ENCODE measurements around the gene TGFBR3L.

DNA sequence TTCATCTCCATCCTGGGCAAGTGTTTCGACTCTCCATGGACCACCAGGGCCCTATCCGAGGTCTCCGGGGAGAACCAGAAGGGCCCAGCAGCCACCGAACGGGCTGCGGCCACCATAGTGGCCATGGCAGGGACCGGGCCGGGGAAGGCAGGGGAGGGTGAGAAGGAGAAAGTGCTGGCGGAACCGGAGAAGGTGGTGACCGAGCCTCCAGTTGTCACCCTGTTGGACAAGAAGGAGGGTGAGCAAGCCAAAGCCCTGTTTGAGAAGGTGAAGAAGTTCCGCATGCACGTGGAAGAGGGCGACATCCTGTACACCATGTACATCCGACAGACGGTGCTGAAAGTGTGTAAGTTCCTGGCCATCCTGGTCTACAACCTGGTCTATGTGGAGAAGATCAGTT, 15.7 kb upstream of the TGFBR3L start:
- TF ChIP-seq, protein P1, sequence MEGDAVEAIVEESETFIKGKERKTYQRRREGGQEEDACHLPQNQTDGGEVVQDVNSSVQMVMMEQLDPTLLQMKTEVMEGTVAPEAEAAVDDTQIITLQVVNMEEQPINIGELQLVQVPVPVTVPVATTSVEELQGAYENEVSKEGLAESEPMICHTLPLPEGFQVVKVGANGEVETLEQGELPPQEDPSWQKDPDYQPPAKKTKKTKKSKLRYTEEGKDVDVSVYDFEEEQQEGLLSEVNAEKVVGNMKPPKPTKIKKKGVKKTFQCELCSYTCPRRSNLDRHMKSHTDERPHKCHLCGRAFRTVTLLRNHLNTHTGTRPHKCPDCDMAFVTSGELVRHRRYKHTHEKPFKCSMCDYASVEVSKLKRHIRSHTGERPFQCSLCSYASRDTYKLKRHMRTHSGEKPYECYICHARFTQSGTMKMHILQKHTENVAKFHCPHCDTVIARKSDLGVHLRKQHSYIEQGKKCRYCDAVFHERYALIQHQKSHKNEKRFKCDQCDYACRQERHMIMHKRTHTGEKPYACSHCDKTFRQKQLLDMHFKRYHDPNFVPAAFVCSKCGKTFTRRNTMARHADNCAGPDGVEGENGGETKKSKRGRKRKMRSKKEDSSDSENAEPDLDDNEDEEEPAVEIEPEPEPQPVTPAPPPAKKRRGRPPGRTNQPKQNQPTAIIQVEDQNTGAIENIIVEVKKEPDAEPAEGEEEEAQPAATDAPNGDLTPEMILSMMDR (IDR thresholded peaks at IDR 0.05) = no peak
- TF ChIP-seq, protein P2, sequence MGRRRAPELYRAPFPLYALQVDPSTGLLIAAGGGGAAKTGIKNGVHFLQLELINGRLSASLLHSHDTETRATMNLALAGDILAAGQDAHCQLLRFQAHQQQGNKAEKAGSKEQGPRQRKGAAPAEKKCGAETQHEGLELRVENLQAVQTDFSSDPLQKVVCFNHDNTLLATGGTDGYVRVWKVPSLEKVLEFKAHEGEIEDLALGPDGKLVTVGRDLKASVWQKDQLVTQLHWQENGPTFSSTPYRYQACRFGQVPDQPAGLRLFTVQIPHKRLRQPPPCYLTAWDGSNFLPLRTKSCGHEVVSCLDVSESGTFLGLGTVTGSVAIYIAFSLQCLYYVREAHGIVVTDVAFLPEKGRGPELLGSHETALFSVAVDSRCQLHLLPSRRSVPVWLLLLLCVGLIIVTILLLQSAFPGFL (CRISPR knock-in tag; IDR thresholded peaks at IDR 0.05; ENCODE audit: borderline replicate concordance) = no peak
- TF ChIP-seq ZNF219 (CRISPR knock-in tag; IDR thresholded peaks at IDR 0.05; ENCODE audit: borderline replicate concordance) (no peak), ZNF416 (CRISPR knock-in tag; IDR thresholded peaks at IDR 0.05) (no peak)
- TF ChIP-seq, protein P3, sequence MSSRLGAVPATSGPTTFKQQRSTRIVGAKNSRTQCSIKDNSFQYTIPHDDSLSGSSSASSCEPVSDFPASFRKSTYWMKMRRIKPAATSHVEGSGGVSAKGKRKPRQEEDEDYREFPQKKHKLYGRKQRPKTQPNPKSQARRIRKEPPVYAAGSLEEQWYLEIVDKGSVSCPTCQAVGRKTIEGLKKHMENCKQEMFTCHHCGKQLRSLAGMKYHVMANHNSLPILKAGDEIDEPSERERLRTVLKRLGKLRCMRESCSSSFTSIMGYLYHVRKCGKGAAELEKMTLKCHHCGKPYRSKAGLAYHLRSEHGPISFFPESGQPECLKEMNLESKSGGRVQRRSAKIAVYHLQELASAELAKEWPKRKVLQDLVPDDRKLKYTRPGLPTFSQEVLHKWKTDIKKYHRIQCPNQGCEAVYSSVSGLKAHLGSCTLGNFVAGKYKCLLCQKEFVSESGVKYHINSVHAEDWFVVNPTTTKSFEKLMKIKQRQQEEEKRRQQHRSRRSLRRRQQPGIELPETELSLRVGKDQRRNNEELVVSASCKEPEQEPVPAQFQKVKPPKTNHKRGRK (CRISPR knock-in tag; IDR thresholded peaks at IDR 0.05; ENCODE audit: borderline replicate concordance) = no peak
- TF ChIP-seq, protein P4, sequence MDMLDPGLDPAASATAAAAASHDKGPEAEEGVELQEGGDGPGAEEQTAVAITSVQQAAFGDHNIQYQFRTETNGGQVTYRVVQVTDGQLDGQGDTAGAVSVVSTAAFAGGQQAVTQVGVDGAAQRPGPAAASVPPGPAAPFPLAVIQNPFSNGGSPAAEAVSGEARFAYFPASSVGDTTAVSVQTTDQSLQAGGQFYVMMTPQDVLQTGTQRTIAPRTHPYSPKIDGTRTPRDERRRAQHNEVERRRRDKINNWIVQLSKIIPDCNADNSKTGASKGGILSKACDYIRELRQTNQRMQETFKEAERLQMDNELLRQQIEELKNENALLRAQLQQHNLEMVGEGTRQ (CRISPR knock-in tag; IDR thresholded peaks at IDR 0.05) = no peak
